Neural cell (in vitro differentiated cells): Measurements from ENCODE around the gene SLC38A9.

ENCODE experiments used
- CTCF ChIP-seq: fragments of 450-650 bp; IDR thresholded peaks from 2 replicates; pipeline ENCODE4 v1.5.1; 2014; ENCODE audit warnings: antibody characterized with exemption, mild to moderate bottlenecking, moderate library complexity; ENCODE audit not compliant: poor library complexity, severe bottlenecking
- POLR2AphosphoS5 ChIP-seq: IDR thresholded peaks from 2 replicates; pipeline ENCODE4 v1.6.1; 2012

GRCh38 chr5:55636177-55636576 lies 75.9 kb downstream of the SLC38A9 start:
- TF ChIP-seq POLR2AphosphoS5 (no peak), CTCF (no peak)
